CD14-positive monocyte (primary cell): ENCODE measurements around the gene SLC10A7. TPM values are rescaled to one million over a fixed set of nuclear protein-coding genes. Genes with fewer than 3 reads are reported as not detected.

Experiments
- DNase-seq, 3 donors: peaks; one replicate each; pipeline ENCODE4 v3.0.0-alpha.2; 2011 to 2022
- H2AFZ ChIP-seq: 2 replicates; pipeline ENCODE4 v1.6.0; 2012; ENCODE audit warnings: mild to moderate bottlenecking, low read depth, low read length, inconsistent platforms; ENCODE audit not compliant: insufficient read depth, poor library complexity, severe bottlenecking
- H3K27ac ChIP-seq, 2 donors: 1 replicate in 1 of 2; 2 replicates in 1 of 2; pipeline ENCODE4 v1.5.1; 2012 to 2013; ENCODE audit warnings: low read length in 2 of 2, control low read depth in 1 of 2, inconsistent platforms in 1 of 2, low read depth in 1 of 2, mild to moderate bottlenecking in 1 of 2
- H3K27me3 ChIP-seq, 2 donors: one replicate each; pipeline versions ENCODE4 v1.6.0 to v1.6.1; 2011 to 2013; ENCODE audit warnings: low read length in 2 of 2; ENCODE audit not compliant: control insufficient read depth in 2 of 2, insufficient read depth in 2 of 2
- H3K36me3 ChIP-seq, 2 donors: replicated peaks in 1 of 2; 1 replicate in 1 of 2; 2 replicates in 1 of 2; pipeline versions ENCODE4 v1.5.1 to v1.6.1; 2012 to 2013; ENCODE audit warnings: low read length in 2 of 2, control low read depth in 1 of 2, inconsistent platforms in 1 of 2, mild to moderate bottlenecking in 1 of 2; ENCODE audit not compliant: insufficient read depth in 2 of 2, control insufficient read depth in 1 of 2
- H3K4me1 ChIP-seq, 2 donors: 1 replicate in 1 of 2; 2 replicates in 1 of 2; pipeline versions ENCODE4 v1.5.1 to v1.6.1; 2012 to 2013; ENCODE audit warnings: low read length in 2 of 2, control low read depth in 1 of 2, inconsistent platforms in 1 of 2, mild to moderate bottlenecking in 1 of 2, moderate library complexity in 1 of 2; ENCODE audit not compliant: insufficient read depth in 2 of 2, control insufficient read depth in 1 of 2
- H3K4me2 ChIP-seq: replicated peaks from 2 replicates; pipeline ENCODE3; 2012; ENCODE audit warnings: low read length, moderate library complexity, mild to moderate bottlenecking; ENCODE audit not compliant: poor library complexity, severe bottlenecking; ENCODE audit errors: extremely low read depth
- H3K4me3 ChIP-seq, 3 experiments: fragments of 200-600 bp in 1 of 3; sonication (generic) in 1 of 3; replicated peaks in 1 of 3; 1 replicate in 2 of 3; 2 replicates in 1 of 3; pipeline ENCODE4 v1.5.1; 2011 to 2013; ENCODE audit warnings: low read length in 3 of 3, mild to moderate bottlenecking in 3 of 3, control low read depth in 2 of 3, low read depth in 2 of 3, inconsistent platforms in 1 of 3, moderate library complexity in 1 of 3
- H3K79me2 ChIP-seq: 2 replicates; pipeline ENCODE4 v1.6.0; 2012; ENCODE audit warnings: mild to moderate bottlenecking, control low read depth, inconsistent platforms, low read length, moderate library complexity; ENCODE audit not compliant: insufficient read depth
- H3K9ac ChIP-seq: 2 replicates; pipeline ENCODE4 v1.6.0; 2017; ENCODE audit warnings: low read length, mild to moderate bottlenecking; ENCODE audit not compliant: insufficient read depth, poor library complexity, severe bottlenecking
- H3K9me3 ChIP-seq, 2 donors: replicated peaks in 1 of 2; 1 replicate in 1 of 2; 2 replicates in 1 of 2; pipeline versions ENCODE4 v1.5.1 to v1.6.1; 2012 to 2013; ENCODE audit warnings: low read length in 2 of 2, control low read depth in 1 of 2; ENCODE audit not compliant: control insufficient read depth in 1 of 2, insufficient read depth in 1 of 2
- H4K20me1 ChIP-seq: 2 replicates; pipeline ENCODE4 v1.6.0; 2012; ENCODE audit warnings: mild to moderate bottlenecking, low read length, control low read depth, moderate library complexity; ENCODE audit not compliant: insufficient read depth
- H3K27ac Mint-ChIP-seq, 7 donors: one replicate each; pipeline ENCODE4 v1.8.0; 2020; ENCODE audit warnings: mild to moderate bottlenecking in 7 of 7, mixed read lengths in 7 of 7, moderate library complexity in 6 of 7, inconsistent platforms in 2 of 7
- H3K27me3 Mint-ChIP-seq, 3 donors: one replicate each; pipeline ENCODE4 v1.8.0; 2021 to 2022; ENCODE audit warnings: low read depth in 3 of 3, mild to moderate bottlenecking in 3 of 3, mixed read lengths in 3 of 3, moderate library complexity in 3 of 3, inconsistent platforms in 1 of 3
- H3K36me3 Mint-ChIP-seq, 2 donors: one replicate each; pipeline ENCODE4 v1.8.0; 2020; ENCODE audit warnings: mixed read lengths in 2 of 2, inconsistent platforms in 1 of 2, mild to moderate bottlenecking in 1 of 2
- H3K4me1 Mint-ChIP-seq: one replicate; pipeline ENCODE4 v1.8.0; 2020; ENCODE audit warnings: mild to moderate bottlenecking, mixed read lengths
- H3K4me3 Mint-ChIP-seq, 2 donors: one replicate each; pipeline ENCODE4 v1.8.0; 2020; ENCODE audit warnings: mild to moderate bottlenecking in 2 of 2, mixed read lengths in 2 of 2, moderate library complexity in 1 of 2
- H3K9me3 Mint-ChIP-seq, 7 donors: one replicate each; pipeline ENCODE4 v1.8.0; 2020 to 2022; ENCODE audit warnings: mixed read lengths in 7 of 7, mild to moderate bottlenecking in 6 of 7, moderate library complexity in 6 of 7, inconsistent platforms in 2 of 7
- CTCF ChIP-seq: fragments of 200-600 bp; IDR thresholded peaks from one replicate; pipeline ENCODE4 v1.8.0; 2022; ENCODE audit warnings: antibody characterized with exemption, mild to moderate bottlenecking
- WGBS: methylation state at CpG from one replicate; pipeline ENCODE4 v1.1.5; 2013; ENCODE audit warnings: missing lambda C conversion rate; ENCODE audit not compliant: insufficient coverage; 5-methylcytosine and 5-hydroxymethylcytosine counted together
- intact Hi-C, 2 donors: fragments of 100-400 bp; cut with micrococcal nuclease; formaldehyde crosslinking; loops; one replicate each; pipeline versions ENCODE4 v1.15.0 to v1.15.1; 2023
- polyA plus RNA-seq, 3 donors: library from polyadenylated mRNA; depleted of rRNA in 1 of 3; unstranded in 2 of 3; stranded (reverse) in 1 of 3; fragments of 300-500 nt in 2 of 3; fragments of >200 nt in 1 of 3; fragmentation: Illumina TruSeq in 2 of 3; gene quantifications; 1 replicate in 2 of 3; 2 replicates in 1 of 3; pipeline ENCODE4 v1.2.3, GENCODE V29; 2012 to 2021

Gene SLC10A7
- polyA plus RNA-seq, 3 donors = 6.6 to 8.3 (median 6.8) TPM

DNA sequence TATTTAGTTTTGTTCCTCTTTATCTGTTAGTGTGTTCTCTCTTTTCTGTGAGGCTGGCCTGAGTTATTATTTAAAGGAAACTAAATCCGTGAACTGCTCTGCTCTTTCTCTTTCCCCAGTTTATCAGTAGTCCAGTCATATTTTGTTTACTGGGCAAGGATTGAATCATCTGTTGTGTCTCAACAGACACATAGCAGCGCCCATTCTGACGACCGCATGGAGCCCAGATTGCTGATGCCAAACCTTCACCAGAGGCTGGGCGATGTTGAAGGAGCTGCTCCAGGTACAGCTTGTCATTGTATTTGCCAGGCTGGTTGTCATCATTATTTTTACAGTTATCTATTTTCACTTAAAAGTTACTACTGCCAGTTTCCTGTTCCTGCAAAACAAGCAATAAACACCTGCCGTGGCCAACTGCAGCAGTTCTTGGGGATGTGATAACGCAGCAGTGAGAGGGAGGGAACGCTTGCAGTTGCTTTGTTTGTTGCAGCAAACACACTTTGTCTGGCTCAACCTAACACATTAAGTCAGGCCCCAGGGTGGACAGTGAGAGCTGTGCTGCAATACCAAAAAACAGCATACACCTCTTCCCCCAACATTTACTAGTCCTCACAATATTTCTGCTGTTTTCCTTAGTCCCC lies 297.3 kb downstream of the SLC10A7 start:
- H3K4me3 Mint-ChIP-seq = no peak overlapping the region
- H3K27me3 Mint-ChIP-seq = peaks cover 3 to 15% (median 7%) of the 10 kb centered on the region in 3 donors
- Histone ChIP-seq H4K20me1 (no peaks in the 10 kb centered on the region), H3K79me2 (no peaks in the 10 kb centered on the region), H3K27me3 (no peaks in the 10 kb centered on the region), H3K4me2 (no peak overlapping the region), H3K9ac (no peak overlapping the region), H3K4me1 (no peaks in the 10 kb centered on the region), H3K9me3 (no peaks in the 10 kb centered on the region), H3K4me3 (no peak overlapping the region), H3K36me3 (no peaks in the 10 kb centered on the region), H2AFZ (no peak overlapping the region), H3K27ac (no peak overlapping the region)
- TF ChIP-seq CTCF = no peak
- DNase-seq = no peak
- no peaks in the 10 kb centered on the region for H3K36me3 Mint-ChIP-seq
- peaks cover 0 to 2% (median 0%) of the 10 kb centered on the region in 7 donors for H3K9me3 Mint-ChIP-seq
- H3K27ac Mint-ChIP-seq = no peak overlapping the region
- WGBS = 90% methylated on average over 5 of the region's 8 CpGs
- intact Hi-C loops = no loop called here
- no peaks in the 10 kb centered on the region for H3K4me1 Mint-ChIP-seq

GRCh38 chr4:146222313-146222712 lies 299.4 kb downstream of the SLC10A7 start:
- H3K9me3 Mint-ChIP-seq = peaks cover 0 to 2% (median 0%) of the 10 kb centered on the region in 7 donors
- Histone ChIP-seq H3K4me1 (no peaks in the 10 kb centered on the region), H3K9me3 (no peaks in the 10 kb centered on the region), H3K27ac (no peak overlapping the region), H4K20me1 (no peaks in the 10 kb centered on the region), H3K4me3 (no peak overlapping the region), H3K79me2 (no peaks in the 10 kb centered on the region), H3K27me3 (no peaks in the 10 kb centered on the region), H3K4me2 (no peak overlapping the region), H2AFZ (no peak overlapping the region), H3K36me3 (no peaks in the 10 kb centered on the region), H3K9ac (no peak overlapping the region)
- whole genome bisulfite sequencing = 95% methylated on average over 3 of the region's 8 CpGs
- H3K4me3 Mint-ChIP-seq = no peak overlapping the region
- intact Hi-C loops = no loop called here
- H3K27me3 Mint-ChIP-seq = peaks cover 3 to 13% (median 7%) of the 10 kb centered on the region in 3 donors
- no peaks in the 10 kb centered on the region for H3K36me3 Mint-ChIP-seq
- no peak overlapping the region for H3K27ac Mint-ChIP-seq
- TF ChIP-seq CTCF = no peak
- no peaks in the 10 kb centered on the region for H3K4me1 Mint-ChIP-seq
- DNase-seq = no peak
